GM21529 (cell line): Measurements from ENCODE around the gene DUS4L.

Source experiments
- ATAC-seq: cut with Tn5 transposase; IDR thresholded peaks from one replicate; pipeline ENCODE4 v1.9.1; 2021; ENCODE audit not compliant: unreplicated experiment

DUS4L gene

DNA sequence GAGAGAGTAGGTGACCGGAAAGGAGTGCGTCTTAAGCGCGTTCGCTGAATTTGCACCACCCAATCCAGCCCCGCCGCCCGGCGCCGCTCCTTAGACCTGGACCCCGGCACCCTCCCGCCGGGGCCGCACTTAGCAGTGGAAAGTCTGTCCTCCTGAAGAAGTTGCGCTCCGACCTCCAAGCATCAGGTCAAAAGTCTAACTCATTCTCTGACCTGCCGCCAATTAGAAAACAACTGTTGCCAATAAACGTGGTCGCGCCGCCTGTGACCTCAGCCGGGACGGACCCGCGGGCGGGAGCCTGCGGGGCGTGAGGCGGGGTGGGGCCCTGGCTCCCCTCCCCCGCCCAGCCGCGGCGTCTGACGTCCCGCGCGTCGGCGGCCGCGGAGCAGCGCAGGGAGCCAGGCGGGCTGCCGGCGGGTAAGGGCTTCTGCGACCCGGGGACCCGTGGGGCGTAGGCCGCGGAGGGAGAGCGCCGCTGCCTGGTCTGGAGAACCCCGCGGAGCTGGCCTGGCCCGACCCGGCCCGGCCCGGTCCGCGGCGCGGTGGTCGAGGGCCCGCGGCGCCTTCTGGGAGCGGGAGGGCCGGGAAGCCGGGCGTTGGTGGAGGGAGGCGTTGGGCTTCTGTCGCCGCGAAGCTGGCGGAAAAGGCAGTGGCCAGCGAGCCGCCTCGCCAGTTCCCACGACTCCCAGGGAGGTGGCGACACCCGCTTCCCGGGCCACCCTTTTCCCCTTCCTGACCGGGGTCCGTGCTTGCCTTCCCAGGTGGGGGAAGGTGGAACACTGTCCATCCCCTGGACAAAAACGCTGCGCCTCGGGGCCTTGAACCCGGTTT, 16.3 kb downstream of the DUS4L start, which contains the start of gene BCAP29:
BCAP29 (plus strand) TSS at position 362 of the 831 bp plus-strand sequence. CDS start 527 bp downstream, outside the sequence.
- peak; percentile 92 for ATAC-seq

DNA sequence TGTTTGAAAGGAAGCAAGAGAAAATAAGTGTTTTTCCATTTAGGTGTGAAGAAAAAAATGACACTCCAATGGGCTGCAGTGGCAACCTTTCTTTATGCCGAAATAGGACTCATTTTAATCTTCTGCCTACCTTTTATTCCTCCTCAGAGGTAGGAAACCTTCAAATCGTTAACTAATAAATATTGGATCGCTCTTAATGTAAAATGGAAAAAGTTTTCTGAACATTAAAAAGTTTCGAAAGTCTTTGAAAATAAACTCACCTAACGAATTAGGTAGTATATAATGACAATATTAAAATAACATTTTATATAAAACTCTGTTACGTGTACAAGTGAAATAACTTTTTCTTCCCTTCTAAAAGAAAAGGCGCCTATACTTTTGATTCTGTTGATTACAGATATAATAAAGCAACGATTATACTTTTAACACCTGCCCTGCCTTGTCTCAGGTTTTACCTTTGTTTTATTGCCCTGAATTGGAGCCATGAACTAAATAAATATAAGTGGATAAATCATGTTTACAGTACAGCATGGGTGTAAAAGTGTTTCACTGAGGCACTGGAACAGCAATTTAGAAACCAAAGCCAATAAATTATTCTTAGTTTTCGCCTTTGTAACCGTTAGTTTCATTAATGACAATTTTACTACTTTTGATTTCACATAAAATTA, 17.1 kb downstream of the DUS4L start:
- no peak for ATAC-seq

DNA sequence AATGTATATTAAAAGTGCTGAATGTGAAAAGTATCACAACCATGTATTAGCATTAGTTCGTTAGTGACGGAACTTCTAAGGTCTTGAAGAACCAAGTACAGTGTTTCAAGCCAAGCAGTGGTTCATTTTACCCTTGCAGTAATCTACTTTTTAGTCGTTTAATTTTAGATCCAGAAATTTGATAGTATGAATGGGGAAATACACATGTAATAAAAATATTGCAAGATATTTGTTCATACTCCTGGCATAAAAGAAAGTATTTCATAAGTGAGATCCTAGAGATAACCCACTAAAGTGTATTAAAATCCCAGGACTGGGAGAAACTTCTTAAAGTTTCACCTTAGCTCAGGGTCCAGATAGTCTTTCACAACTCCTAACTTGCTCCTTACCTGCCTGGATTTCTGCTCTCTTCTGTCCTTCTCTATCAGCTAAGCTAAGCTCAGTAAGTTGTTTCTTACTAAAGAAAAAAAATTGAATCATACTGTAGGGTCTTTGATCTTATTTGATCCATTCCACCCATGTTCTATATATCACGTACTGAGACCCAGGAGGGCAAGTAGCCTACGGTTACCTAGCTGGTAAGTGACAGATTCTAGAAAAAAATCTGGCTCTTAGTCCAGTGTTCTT, 17.7 kb downstream of the DUS4L start:
- ATAC-seq: no peak

DNA sequence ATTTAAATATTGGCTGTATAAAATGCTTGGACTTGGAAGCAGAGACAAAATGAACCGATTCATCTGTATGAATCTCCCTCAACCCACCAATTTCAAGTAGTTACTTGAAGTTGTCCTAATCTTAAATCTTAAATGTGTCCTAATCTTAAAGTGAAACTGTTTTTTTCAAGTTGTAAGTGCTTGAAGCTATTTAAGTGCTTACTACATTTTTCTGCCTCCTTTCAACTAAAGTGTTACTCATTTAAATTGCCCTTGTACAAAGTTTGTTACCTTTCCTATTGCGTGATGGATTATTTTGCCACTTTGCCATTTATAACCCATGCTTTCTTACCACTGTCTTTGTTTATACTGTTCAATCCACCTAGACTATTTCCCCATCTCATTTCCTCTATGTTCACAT, 19.1 kb downstream of the DUS4L start:
- ATAC-seq: no peak

DNA sequence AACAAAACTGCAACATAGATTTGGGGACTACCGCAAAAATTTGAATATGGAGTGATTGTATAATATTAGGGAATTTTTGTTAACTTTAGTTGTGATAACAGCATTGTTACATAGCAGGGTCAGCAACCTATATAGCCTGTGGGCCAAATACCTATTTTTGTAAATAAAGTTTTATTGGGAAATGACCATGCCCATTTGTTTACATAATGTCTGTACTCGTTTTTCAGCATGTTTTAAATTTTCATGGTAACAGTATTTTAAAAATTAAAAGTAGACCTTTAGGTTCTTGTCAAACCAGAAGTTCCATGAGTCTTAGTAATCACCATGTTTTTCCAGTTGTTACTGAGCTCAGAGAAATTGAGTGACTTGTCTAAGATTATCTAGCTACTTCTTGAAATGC, 20.9 kb downstream of the DUS4L start:
- ATAC-seq: no peak

DNA sequence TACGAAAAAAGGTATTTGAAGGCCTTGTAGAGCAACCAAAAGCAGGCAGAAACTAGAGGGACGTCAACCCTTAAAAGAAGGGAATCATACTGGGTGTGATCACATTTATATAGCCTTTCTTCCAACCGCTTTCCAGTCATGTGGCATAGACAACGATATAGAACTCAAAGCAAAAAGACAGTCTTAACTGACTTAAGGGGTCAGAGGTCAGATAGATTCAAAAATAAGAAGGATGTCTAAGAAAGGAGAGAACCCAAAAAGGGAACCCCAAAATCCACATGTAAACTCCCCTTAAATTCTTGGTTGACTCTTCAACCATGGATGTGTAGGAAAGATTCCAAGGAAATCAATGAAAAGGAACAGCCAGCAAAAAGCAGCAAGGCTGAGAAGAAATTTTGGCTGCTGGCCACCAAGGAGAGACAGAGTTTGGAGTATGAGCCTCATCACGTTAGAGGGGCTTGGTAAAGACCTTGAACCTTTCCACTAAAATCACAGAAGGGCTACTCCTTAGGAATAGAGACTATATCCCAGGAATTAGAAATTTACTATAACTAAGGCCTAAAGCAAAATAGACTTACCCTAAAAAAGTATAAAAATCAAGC, 24.9 kb downstream of the DUS4L start:
- no peak for ATAC-seq

DNA sequence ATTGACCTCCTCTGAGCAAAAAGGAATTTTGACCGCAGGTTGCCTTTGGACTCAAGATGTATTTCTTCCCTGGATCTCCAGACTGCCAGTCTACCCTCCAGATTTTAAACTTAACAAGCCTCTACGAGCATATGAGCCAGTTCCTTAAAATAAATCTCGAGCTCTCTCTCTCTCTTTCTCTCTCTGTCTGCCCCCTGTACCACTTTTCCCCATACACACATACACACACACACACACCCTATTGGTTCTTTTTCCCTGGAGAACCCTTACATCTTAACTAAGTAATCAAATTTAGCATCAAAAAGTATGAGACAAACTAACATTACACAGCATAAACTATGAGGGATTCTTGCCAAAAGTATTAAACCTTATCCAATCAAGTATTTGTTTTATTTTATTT, 27.6 kb downstream of the DUS4L start:
- no peak for ATAC-seq

DNA sequence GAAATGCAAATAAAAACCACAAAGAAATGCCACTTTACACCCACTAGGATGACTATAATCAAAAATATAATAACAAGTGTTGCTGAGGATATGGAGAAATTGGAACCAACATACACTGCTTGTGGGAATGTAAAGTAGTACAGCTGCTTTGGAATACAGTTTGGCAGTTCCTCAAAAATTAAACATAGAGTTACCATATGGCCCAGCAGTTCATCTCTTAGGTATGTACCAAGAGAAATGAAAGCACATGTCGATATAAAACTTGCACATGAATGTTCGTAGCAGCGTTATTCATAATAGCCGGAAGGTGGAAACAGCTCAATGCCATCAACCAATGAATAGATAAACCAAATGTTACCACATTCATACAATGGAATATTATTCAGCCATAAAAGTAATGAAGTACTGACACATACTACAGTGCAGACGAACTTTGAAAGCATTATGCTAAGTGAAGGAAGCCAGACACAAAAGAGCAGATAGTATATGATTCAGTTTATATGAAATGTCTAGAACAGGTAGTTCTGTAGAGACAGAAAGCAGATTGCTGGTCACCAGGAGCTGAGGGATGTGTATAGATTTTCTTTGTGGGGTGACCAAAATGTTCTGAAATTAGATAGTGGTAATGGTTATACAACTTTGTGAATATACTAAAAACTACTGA, 28.7 kb downstream of the DUS4L start:
- ATAC-seq: no peak

DNA sequence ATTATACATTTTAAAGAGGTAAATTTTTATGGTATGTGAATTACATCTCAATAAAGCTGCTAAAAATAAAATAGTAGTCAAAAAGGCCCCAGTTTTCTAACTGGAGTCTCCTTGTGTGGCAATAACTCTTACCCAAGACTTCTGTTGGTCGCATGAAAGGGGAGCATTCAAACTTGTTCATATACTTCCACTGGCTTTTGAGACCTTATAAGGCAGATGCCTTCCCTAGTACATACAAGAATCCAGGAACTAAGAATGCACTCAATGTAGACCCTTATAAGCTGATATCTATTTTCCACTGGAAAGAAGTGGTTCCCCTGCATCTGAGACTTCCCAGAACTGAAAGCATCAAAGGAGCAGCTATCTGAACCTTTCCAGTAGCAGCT, 29.2 kb downstream of the DUS4L start:
- ATAC-seq: no peak

DNA sequence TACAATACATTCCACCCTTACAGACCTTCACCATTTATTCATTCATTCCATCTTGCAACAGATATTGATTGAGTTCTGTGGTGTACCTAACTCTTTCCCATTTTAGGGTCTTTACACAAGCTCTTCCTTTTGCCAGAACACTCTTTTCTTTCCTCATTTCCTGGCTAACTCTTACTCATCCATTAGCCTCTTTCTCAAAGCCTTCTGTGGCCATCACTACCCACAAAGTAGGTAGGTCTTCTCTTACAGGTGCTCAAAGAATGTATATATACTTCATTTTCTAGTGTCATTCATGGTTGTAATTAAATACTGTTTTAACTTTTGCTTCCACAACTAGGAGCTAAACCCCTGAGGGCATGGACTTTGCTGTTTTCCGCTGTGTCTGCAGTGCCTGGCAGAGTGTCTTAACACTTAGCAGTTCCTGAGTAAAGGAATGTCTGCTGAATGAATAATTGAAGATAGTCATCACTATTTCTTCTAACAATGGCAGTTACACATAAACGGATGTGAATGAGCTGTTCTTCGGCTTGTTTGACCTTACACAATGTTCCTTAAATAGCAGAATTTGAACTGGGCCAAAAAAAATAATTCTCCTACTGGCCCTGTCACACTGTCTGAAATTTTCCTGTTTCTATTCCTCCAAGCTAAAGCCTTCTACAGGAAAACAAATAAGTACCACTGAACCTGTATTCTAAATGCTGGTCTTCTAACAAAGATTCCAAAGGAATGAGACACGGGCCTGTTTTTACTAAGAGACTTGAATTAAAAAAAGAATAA, 31.4 kb downstream of the DUS4L start:
- no peak for ATAC-seq

DNA sequence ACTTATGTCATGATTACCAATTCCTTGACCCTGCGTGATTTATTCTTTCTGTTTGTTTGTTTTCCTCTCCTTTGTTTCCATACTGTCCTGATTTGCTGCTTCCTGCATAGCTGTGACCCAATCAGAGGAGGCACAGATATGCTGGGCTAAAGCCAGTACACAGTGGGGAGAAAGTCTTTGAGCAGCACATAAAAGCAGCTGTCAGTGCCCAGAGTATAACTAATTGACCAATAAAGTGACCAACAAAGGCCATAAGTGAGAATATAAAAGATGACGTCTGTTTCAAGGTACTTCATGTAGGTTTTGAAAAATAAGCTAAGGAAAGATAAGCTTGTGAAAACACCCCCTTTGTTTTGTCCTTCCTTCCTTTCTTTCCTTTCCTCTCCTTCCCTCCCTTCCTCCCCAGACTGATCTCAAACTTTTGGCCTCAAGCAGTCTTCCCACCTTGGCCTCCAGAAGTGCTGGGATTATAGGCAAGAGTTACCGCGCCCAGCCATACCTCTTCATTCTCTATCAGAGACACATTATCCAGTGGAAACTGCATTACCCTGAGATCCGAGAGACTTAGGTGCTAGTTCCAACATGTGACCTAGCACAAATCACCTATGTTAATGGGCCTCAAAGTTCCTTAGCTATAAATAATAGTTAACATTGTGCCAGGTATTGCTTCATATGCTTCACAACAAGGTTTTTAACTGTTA, 33.3 kb downstream of the DUS4L start:
- ATAC-seq: no peak

DNA sequence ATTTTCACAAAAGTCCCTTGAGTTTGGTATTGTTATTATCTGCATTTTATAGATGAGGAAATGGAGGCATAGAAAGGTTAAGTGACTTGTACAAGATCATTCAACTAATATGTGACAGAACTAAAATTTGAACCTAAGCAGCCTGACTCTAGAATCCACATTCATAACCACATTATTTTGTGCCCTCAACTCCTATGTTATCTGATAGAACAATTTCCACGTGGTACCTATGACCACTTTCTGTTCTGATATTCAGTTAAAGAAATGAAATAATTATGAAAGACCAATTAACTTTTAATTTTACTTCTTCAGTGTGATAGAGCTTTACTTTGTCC, 33.8 kb downstream of the DUS4L start:
- ATAC-seq: no peak

DNA sequence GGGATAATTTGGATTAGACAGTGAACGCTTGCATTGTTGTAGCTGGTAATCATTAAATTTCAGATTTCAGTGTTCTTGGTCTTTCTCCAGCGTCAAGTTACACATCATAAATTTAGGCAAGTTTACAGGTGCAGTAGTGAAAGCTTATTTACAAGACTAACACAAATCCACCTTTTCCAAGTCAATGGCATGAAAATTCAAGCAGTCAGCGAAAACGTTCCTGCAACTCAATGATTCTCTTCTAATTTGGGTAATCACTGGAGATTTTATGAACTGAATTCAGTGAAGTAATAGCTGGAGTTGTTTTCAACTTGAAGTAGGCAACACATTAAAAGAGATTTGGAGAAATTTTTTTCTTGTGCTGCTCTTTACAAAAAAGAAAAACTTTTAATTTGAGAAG, 34.2 kb downstream of the DUS4L start:
- no peak for ATAC-seq

DNA sequence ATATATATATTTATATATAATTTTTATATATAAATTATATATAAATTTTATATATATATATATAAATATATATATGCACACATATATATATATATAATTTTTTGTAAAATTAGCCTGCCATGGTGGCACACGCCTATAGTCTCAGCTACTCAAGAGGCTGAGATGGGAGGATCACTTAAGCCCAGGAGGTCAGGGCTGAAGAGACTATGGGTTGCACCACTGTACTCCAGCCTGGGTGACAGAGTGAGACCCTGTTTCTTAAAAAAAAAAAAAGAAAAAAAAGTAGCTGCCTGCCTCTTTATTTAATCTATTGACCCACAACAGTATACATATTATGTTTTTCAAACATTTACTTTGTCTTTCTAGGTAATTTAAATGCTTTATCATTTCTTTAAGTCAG, 35.5 kb downstream of the DUS4L start:
- no peak for ATAC-seq

DNA sequence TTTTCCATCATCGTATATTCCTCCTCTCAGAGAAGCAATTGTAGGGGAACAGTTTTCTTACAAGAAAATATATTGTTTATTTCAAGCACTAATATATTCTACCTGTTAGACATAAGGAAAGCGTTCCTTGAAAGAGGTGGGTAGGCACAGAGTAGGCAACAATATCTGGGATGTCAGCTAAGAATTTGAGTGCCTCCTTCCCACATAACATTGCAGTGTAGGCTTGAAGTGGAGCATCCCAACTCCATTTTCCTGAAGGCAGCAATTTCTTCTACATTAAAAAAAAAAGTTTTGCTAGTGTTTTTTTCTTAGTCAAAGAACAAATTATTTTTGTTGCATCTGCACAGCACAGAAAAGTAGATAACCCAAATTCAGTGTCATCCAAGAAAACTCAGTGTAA, 37.0 kb downstream of the DUS4L start:
- no peak for ATAC-seq

DNA sequence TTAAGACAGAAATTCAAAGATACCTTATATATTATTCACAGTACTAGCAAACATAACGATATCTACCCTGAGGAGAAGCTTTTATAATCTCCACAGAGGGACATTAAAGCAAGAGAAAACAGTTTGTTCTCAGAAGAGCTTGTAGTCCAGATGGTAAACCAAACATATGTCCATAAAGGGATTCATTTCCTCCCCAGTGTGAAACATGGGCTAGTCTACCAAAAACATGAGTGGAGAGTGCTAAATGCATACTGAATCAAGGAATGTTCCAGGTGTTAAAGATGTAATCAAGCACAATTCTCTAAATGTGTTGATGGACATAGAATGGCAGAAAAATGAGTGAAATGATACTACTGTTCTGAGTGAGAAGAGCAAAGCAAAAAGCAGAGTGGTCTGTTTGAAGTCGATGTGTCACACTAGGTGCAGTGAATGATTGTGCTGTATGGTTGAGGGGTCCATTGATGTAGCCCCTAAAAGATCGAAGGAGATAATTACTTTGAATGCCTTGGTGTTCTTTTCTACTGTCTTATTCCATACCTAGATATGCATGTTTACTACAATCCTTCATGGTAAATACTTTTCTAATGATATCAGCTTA, 41.5 kb downstream of the DUS4L start:
- ATAC-seq: no peak

DNA sequence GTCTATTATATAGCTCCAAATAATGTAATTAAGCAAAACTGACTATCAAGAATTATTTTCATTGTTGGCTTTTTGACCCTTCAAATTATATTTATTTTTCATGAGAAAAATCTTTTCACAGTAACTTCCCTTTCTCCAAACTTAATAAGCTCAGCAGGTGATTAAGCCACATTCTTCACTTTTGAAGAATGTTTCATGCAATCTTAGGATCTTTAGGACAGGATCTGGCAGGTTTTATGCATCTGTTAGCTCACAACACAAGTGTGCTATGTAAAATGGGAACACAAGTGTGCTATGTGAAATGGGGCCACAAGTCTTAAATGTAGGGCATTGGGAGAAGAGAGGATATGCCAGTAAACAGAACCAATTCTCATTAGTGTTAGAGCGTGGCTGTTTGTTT, 42.5 kb downstream of the DUS4L start:
- ATAC-seq: no peak

DNA sequence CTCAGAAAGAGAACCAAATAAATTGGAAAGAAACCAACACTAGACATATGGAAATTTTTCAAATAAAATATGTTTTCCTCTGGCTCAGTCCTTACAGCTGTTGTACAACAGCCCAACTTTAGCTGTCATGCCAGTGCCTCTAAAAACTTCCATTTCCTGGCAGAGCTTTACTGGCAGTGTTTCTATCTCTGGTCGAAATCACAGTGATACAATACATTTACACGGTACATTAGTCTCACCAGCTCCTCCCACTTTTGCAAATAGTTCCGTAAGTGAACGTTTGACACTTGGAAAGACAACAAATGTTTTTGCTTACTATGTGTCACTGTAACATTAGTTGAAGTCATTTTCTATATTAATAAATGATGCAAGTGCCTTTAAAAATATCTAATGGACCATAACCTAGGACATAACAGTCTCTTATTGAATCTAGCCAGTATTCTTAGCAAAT, 46.1 kb downstream of the DUS4L start:
- ATAC-seq: no peak

DNA sequence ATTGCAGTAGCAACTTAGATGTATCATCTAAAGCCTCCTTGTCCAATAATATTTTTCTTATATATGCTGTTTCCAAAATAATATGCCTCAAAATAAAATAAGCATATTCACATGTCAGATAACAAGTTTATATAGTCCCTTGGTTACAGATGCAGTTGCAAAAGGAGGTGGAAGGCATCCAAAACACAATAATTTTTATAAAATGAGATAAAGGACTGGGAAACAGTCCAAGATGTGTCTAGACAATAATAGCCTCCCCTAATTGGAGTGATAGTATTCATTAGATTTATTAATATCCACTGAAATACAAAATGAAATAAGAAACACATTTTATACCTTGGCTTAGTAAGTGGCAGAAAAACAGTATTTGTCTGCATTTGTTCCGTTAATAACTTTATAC, 46.6 kb downstream of the DUS4L start:
- no peak for ATAC-seq
